ENCODE results near the gene TC2N.
"Not testable (repeated sequence)": the region's sequence is repeated elsewhere in the genome, so short reads cannot be mapped to it uniquely, and the experiment has no call there.

DNA sequence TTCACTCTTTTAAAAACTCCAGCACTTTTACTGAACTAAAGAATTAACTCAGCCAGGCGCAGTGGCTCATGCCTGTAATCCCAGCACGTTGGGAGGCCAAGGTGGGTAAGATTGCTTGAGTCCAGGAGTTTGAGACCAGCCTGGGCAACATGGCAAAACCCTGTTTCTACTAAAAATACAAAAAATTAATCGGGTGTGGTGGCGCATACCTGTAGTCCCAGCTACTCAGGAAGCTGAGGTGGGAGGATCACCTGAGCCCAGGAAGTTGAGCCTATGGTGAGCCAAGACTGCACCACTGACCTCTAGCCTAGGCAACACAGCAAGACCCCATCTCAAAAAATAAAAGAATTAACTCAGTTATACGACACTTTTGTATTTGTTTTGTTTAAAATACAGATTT, 30.4 kb upstream of the TC2N start:
- TF ChIP-seq POLR2A (IDR thresholded peaks at IDR 0.05; ENCODE audit: low read depth, low read length); TAF1 (IDR thresholded peaks at IDR 0.05; ENCODE audit: low read depth, low read length); POLR2AphosphoS5 (IDR thresholded peaks at IDR 0.05; ENCODE audit: low read depth, low read length); POU2F2 (IDR thresholded peaks at IDR 0.05; ENCODE audit: low read depth, low read length); SPI1 (IDR thresholded peaks at IDR 0.05; ENCODE audit: low read depth, low read length); PAX5 (IDR thresholded peaks at IDR 0.05; ENCODE audit: insufficient read depth, low read length, severe bottlenecking): not testable (repeated sequence)

Measured in GM12891 (cell line).